T-helper 2 cell (primary cell): ENCODE results near the gene EMP2.
A peak's percentile ranks its signal among the peaks of the same experiment; 100 is the strongest.

Source experiments
- DNase-seq, 5 experiments: peaks; one replicate each; pipeline versions ENCODE4 v3.0.0 to v3.0.0-alpha.2; 2012 to 2022

Gene EMP2

DNA sequence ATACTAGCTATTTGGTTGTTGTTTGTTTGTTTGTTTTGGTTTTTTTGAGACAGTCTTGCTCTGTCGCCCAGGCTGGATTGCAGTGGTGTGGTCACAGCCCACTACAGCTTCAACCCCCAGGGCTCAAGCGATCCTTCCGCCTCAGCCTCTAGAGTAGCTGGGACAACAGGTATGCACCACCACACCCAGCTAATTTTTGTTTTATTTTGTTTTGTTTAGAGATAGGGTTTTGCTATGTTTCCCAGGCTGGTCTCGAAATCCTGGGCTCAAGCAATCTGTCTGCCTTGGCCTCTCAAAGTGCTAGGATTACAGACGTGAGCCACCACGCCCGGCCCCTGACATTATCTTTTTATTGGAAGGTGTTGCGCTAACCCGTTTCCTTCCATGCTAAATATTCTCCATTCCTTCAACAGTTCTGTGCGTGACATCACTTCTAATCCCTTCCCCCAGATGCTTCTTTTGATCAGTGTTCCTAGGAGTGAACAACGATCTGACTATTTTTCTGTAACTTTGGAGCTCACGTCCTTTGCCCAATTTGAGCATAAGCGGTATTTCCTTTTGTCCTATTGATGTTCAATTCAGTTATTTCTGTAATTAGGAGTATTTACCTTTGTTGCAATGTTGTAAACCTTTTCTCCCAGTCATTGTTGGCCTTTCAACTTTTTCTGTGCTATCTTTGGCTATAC lies 30.2 kb upstream of the EMP2 start:
- no peak for DNase-seq

DNA sequence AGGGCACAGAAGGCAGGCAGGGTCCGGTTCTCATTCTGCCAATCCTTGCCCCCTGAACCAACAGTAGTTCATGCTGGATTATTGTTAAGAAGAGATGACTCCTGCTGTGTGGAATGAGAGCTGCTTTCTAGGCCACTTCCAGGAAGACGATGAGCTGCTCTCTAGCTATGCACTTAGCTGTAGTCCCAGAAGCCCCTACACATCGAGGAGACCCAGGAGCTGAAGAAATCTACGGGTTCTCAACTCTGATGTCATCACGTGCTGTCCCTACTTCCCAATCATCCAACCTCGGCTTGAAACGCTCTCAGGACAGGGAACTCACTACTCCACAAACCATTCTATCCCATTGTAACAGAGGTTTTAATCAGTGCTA lies 29.0 kb upstream of the EMP2 start:
- DNase-seq: no peak

DNA sequence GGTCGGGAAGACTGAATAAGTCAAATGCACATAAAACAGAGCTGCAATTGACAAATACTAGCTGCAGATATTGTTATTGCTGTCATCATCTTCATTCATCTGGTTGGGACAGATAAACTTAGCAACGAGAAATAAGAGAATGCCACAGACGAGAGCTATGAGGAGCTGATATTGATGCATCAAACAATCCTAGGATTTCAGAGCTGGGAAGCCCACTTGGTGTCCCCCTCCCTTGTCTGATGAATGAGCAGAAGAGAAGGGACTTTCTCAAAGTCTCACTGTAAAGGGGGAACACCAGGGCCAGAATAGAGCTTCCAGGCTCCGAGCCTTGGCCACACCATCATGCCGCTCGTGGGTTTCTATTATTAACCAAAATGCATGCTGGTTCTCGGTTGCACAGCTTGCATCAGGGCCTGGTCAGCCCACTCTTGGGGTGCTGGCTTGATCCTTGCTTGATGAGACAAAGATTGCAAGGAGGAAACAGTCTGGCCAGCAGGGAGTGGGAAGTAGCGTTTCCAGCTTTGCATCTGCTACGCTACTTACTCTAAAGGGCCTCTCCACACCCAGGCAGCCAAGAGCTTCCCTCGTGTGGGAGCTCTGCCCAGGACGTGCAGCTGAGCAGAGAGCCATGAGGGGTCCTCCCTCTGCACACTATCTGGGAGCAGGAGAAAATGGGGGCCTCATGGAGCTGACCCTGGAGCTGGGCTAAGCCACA lies 28.4 kb upstream of the EMP2 start:
- no peak for DNase-seq

DNA sequence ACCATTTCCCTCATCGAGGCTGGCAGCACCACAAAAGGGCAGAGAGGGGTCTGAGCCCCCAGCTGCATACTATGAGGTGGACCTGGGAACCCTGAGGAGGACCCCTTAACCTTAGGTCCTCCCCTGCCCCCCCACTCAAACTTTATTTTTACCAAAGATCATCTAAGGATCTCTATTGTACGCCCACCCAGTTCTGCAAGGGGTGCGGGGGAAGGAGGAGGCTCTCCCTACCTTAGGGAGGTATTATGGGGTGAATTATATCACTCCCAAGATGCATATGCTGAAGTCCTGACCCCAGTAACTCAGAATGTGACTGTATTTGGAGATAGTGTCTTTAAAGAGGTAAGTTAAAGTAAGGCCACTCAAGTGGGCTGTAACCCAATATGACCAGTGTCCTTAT lies 26.8 kb upstream of the EMP2 start:
- no peak for DNase-seq

DNA sequence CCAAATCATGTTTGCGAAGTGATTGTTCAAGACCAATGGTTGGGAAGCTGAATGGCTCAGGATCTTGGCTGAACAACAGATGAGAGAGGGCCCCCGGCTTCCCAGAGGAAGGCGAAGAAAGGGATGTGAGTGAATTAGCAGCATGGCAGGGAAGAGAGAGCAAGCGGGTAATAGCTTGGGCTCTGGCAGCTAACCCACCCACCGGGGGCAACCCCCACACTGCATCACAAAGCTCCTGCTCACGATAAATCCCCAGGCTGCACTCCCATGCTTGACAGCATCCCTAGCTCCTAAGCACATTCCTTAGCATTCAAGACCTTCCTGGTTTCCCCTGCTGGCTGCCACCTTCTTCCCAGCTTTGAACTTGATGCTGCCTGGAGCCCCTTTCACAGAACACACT lies 26.2 kb upstream of the EMP2 start:
- DNase-seq: no peak

DNA sequence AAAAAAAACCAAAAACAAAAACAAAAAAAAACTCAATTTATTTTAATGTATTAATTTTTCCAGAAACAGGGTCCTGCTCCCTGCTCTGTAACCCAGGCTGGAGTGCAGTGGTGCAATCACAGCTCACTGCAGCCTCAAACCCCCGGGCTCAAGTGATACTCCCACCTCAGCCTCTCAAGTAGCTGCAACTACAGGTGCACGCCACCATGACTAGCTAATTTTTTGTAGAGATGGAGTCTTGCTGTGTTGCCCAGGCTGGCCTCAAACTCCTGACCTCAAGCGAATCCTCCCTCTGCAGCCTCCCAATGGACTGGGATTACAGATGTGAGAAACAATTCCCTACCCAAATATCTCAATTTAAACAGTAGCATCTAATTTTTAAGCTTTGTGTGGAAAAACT lies 25.2 kb upstream of the EMP2 start:
- DNase-seq: no peak

DNA sequence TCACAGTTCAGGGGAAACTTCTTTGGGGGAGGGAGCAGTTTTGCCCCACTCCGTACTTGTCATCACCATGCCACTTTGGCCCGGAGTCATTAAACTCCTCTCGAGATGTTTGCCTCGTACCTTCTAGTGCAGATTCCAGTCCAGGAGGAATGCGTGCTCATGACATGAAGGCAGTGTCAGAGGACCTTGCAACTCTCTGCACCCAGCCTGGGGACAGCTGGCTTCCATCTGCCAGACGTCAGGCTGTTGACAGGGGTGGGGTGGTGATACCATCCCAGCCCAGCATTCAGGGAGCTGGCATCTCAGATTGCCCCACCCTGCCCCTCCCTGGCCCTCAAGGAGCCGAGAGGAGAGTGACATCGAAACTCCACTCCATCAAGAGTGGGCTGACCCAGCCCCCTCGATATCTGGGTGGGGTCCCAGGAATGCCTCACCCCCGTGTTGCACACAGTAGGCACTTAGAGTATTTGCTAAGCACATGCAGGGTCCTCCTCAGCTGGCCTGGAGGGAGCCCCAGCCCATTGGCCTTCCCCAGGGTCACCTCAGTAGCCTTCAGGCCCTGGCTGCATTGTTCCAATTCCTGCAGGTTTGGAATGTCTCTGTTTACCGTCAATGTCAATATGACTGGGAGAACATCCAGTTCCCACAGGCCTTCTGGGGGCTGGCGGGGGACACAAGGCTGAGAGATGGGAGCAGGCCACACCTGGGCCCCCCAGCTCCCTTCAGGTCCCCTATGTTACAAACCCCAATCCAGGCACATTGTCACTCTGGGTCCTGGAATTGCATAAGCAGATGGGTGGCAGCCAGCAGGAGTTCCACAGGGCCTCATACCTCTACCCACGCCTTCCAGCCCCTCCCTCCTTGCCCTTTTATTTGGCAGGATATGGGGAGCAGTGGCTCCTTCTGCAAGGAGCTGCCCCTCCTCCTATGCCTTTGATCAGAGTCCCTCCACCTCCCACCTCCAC lies 21.3 kb upstream of the EMP2 start:
- no peak for DNase-seq

DNA sequence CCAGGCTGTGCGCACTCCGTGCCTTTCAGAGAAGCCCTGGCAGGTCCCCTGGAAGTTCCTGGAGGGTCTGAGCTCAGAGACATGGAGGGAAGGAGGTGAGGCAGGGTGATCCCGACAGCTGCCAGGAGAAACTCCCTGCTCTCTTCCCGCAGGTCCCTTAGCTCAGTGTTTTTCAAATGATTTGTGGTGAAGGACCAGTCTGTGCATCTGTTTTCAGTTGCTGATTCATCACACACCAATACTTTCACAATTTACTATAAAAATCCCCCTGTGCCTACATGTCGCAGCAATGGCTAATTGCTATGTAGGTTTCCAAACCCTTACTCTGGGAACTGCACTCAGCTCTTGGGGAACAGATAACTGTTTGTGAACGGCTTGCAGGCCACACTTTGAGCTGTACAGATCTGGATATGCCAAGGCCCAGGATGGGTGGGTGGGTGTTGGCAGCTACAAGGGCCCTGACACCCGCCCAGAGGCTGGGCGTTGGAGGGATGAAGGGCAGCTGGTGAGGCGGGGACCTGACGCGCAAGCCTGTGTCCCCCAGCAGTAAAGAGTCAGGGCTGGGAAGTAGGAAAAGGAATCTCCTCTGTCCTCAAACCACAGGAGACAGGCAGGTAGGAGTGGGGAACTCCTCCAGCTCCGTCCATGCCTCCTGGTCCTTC lies 20.5 kb upstream of the EMP2 start:
- no peak for DNase-seq

DNA sequence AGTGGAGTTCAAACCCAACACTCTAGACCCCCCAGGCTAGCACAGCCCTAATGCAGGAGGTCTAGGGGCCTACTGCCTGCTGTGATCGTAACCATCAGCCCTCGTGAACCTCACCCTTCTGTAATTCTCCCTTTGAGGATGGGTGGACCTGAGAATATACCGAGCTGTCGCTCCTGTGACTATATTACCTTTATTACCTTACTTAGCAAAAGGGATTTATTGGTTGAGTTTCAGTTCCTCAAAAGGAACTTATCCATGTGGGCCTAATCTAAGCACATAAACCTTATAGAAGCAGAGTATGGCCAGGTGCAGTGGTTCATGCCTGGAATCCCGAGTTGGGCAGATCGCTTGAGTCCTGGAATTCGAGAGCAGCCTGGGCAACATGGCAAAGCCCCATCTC lies 19.2 kb upstream of the EMP2 start:
- no peak for DNase-seq

DNA sequence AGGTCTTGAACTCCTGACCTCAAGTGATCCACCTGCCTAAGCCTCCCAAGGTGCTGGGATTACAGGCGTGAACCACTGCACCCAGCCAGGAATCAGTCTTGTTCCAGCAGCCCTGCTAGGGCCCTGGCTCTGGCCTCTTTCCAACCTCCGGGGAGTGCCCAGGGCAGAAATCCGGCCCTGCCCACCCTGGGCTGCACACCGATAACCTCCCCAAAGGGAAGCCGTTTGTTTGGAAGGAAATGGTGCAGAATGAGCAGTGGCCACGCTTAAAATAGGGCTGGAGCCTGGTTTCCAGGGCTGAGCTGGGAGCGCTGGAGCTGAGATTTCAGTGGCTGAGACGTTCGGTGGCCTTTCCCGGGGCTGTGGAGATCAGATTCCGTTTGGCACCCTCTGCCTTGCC lies 17.8 kb upstream of the EMP2 start:
- DNase-seq: no peak

DNA sequence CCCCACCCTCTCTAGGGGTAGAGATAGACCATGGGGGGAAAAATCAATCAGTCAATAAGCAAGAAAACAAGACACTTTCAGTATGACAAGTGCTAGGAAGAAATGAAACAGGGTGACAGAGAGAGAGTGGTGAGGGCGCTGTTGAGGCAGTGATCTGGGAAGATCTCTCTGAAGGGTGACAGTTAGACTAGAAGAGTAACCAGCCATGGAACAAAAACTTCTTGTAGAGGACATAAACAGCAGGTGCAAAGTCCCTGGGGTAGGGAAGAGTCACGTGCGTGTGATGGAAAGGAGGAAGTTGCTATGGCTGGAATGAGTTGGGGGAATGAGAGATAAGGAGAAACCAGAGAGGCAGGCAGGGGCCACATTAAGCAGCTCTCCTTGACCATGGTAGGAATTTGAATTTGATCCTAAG lies 16.8 kb upstream of the EMP2 start:
- peak in 1 of 5 experiments; percentile 7 for DNase-seq

DNA sequence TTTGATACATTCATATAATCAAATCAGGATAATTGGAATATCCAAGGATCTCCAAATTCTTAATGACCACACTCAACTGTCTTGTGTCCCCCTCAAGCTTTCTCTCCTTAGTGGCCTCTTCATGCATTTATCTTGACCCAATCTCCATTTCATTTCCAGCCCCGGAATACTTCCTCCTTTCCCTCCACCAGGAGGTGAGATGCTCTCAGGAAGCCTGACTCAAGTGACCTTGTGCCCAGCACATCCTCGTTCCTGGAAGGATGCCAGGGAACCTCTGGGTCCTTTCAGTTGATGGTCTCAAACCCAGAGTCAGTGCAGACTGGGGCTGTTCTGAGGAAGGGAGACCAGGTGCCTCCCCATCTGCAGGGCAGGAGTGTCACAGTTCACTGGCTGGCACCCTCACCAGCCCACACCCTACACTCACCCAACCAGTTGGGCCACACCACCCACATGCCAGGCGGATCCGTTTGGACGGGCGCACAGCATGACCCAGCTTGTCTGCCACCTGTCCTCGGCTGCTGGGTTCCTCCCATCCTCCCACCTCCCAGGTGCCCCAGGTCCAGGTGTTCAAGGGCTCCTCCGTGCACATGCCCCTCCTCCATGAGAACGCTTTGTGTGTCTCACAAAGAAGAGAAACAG lies 14.0 kb upstream of the EMP2 start:
- no peak for DNase-seq

DNA sequence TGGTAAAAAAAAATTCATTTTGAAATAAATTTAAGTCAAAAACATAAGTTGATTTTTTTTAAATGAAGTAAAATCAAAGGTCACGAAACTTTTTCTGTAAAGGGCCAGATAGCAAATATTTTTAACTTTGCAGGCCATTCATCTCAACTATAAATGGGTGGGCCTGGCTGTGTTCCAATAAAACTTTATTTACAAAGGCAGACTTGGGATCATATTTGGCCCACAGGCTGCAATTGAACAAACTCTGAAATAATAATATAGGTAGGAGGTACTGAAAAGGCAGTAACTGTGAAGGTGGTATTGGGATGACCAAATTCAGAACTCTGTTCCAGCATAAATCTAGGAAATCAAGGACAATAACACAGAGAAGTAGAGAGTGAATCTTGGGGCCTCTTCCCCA lies 12.2 kb upstream of the EMP2 start:
- no peak for DNase-seq

DNA sequence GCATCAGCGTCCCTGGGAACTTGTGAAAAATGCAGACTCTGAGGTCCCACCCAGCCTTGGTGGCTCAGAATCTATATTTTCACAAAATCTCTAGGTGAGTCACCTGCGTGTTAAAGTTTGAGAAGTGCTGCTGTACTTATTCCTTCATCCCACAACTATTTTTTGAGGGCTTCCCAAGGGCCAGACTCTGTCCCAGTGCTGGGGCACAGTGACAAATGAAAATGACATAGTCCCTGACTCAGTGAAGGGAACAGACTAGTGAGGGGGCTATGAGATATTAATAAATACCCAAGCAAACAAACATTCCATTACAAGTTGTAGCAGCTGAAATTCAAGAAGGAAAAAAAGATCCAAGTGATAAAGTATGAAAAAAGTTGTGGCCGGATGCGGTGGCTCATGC lies 9.9 kb upstream of the EMP2 start:
- no peak for DNase-seq

DNA sequence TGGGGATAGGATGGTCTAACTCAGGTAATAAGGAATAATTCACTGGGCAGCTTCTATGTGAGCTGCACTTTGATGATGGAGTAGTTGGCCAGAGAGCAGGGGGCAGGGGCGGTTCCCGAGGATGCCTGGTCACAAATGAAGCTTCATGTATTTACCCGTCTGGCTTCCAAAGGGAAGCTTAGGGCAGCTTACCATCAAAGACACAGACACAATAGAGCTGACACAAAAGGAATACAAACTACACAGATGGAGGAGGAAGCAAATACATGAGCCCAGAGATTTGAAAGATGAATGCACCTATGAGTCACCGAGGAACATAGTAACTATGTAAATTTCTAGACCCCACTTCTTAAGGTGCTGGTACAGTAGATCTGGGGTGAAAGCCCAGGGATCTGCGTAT lies 8.7 kb upstream of the EMP2 start:
- DNase-seq: no peak

DNA sequence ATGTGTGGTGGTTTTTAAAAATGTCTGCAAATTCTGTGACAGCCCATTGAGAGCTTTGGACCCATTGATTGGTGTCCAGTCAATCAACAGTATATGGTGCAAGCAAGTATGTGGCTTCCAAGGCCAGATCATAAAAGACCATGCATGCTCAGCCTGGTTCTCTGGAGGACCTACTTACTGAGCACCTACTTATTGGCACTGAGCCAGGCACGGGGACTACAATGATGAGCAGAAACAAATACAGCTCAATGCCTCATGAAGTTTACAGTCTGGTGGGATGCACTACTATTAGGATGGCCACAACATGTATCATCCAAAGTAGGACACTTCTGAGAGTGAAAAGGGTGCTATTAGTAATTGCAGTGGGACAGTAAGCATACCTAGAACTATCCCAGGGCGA lies 7.2 kb upstream of the EMP2 start:
- no peak for DNase-seq

DNA sequence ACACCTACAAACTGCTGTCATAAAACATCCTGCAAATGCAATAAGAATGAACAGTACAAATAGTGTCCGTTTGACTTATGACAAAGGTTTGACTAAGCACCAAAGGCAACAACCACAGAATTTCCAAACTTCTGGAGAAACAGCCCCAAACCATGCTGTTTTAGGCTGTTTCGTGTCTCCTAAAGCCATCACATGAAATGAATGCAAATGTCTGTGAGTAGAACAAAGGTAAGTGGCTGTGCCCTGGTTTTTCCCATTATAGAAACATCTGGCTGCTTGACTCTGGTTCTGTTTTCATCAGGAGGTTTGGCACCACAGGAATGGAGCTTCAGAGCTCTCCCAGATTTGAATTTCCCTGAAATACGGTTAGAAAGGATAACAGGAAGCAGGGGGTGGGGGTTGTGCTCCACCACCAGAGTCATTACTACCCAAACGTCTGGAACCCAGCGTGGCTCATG lies 4.6 kb upstream of the EMP2 start:
- no peak for DNase-seq

DNA sequence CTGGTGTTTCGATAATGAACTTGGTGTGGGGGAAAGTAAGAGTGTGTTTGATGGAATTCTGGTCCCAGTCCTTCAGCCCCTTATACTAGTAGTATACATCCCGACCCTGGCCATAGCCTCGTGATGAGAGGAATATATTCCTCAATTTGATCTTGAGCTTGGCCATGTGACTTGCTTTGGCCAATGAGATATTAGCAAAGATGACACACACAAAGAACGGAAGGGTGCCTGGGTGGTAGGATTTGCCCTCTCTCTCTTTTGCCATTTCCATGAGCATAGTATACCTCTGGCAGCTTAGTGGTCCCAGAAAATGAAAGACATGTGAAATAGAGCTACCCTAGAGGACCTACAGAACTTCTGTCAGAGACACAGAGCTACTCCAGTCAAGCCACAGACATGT lies 2.9 kb upstream of the EMP2 start:
- DNase-seq: no peak

DNA sequence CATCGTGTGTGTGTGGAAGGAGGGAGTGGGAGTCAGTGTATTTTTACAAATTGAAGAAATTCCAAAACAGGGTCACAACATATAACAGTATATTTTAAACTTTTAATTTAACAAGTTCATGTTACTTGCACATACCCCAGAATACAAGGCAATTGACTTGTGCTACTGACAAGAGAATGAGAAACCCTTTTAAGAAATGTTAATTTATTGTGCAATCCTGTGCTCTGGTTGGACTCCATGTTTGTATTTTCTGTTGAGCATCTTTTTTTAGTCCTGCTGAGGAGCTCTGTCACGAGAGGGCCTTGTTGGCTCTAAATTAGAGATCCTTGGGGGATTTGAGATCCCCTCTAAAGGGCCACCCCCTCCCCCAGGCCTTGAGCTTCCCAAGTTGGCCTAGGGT lies 1.1 kb upstream of the EMP2 start:
- no peak for DNase-seq

DNA sequence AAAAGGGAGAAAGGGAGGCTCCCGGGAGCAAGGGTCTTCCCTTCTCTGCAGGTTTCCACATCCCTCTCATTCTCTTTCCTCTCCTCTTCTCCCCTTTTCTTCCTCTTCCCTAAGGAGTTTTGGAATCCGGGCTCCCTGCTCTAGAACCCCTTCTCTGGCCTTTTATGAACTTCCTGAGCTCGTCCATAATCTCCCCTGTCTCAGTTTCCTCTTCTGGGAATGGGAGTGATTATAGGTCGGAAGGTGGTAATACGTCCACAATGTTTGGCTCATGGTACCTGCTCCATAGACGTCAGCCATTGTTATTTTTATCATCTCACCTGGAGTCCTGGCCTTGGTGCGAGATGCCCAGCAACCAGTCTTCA lies 467 bp upstream of the EMP2 start:
- DNase-seq: no peak

DNA sequence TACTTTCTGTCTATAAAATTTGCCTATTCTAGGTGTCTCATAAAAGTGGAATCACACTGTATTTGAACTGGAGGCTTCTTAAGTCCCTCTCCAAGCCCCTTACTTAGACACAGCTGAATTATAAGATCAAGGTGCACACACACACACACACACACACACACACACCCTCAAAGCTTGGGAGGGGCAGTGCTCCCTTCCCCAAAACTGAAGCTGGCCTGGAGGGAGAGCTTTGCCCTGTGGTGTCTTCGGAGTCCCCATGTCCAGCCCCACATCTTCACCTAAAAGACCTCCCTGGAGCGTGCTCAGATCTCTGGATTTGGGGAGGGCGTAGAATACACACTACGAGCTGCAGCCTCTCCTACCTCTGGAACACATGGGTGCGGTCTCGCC lies 828 bp downstream of the EMP2 start:
- no peak for DNase-seq

DNA sequence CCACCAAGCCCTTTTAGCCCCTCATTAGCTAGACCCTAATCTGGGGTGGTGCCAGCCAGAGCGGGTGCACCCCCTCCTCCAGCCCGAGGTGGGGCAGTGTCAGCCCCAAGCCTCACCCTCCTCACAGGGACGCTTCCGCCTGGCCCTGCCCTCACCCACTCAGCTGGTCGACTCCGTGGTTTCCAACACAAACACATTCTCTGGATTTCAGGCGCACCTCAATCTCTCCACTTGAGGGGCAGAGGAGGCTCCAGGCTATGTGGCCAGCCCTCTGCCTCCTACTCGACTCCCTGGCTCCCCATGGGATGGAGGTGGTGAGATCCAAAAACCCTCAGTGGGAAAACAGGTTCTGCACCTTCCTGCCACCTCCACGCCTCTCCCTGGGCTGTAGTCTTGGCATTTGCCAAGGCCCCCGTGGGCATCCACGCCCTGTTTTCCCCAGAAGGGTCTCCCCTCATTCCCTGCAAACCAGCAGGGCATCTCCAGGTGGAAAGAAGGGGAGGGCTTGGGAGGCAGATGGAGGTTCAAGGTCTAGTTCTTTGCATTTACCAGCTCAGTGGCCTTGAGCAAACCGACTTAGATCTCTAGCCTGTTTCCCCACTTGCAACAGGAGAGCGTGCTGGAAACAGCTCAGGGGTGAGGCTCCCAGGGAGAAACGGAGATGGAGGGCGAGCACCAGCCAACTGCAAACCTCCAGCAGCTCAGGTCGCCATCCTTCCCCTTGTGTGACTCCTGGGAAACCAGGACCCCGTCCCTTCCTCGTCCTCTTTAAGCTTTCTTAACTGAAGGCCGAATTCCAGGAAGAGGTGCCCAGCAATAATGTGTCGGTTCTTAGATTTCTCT lies 1.7 kb downstream of the EMP2 start:
- no peak for DNase-seq
